Right lobe of liver (tissue), 6 donors: ENCODE results near the gene PTPRN2. TPM values are rescaled to one million over a fixed set of nuclear protein-coding genes. Genes with fewer than 3 reads are reported as not detected.
A peak's percentile ranks its signal among the peaks of the same experiment; 100 is the strongest.

ENCODE experiments used
- ATAC-seq, 4 donors: fragments of 200-7000 bp; cut with Tn5 transposase; one replicate each; pipeline ENCODE4 v1.9.1; 2020; ENCODE audit warnings: mild to moderate bottlenecking in 4 of 4, moderate library complexity in 4 of 4
- DNase-seq, 3 donors: peaks; one replicate each; pipeline ENCODE4 v3.0.0-alpha.2; 2020
- H3K27ac ChIP-seq, 3 donors: fragments of 200-600 bp; one replicate each; pipeline ENCODE4 v1.8.0; 2022
- H3K27me3 ChIP-seq, 2 donors: fragments of 200-600 bp; one replicate each; pipeline ENCODE4 v1.8.0; 2022
- H3K36me3 ChIP-seq, 4 donors: fragments of 200-600 bp; sonication (generic) in 1 of 4; one replicate each; pipeline versions ENCODE4 v1.5.1 to v1.8.0; 2017 to 2022; ENCODE audit warnings: control low read depth in 1 of 4
- H3K4me1 ChIP-seq, 4 donors: fragments of 200-600 bp; sonication (generic) in 1 of 4; one replicate each; pipeline versions ENCODE4 v1.5.1 to v1.8.0; 2017 to 2022; ENCODE audit warnings: control low read depth in 1 of 4
- H3K4me3 ChIP-seq, 3 donors: fragments of 200-600 bp; one replicate each; pipeline ENCODE4 v1.8.0; 2022
- H3K9me3 ChIP-seq, 4 donors: fragments of 200-600 bp; sonication (generic) in 1 of 4; one replicate each; pipeline versions ENCODE4 v1.5.1 to v1.8.0; 2017 to 2022; ENCODE audit warnings: control low read depth in 1 of 4
- CTCF ChIP-seq, 4 donors: fragments of 200-600 bp in 3 of 4; fragments of 450-650 bp in 1 of 4; IDR thresholded peaks; one replicate each; pipeline versions ENCODE4 v1.5.1 to v1.8.0; 2016 to 2022; ENCODE audit warnings: antibody characterized with exemption in 4 of 4, mild to moderate bottlenecking in 2 of 4
- POLR2A ChIP-seq: fragments of 450-650 bp; IDR thresholded peaks from one replicate; pipeline ENCODE4 v1.6.1; 2017; ENCODE audit warnings: antibody characterized with exemption, mild to moderate bottlenecking
- WGBS: methylation state at CpG from one replicate; pipeline ENCODE4 v1.1.6; 2018; ENCODE audit warnings: low coverage, low lambda C conversion rate; ENCODE audit not compliant: insufficient coverage; ENCODE audit errors: missing lambda C conversion rate; 5-methylcytosine and 5-hydroxymethylcytosine counted together
- intact Hi-C, 2 donors: fragments of 100-400 bp; cut with DNase I; formaldehyde crosslinking; loops; one replicate each; pipeline versions ENCODE4 v1.11.2 to v1.14.1; 2022
- total RNA-seq, 6 experiments: library from RNA; depleted of rRNA in 2 of 6; stranded (reverse); fragments of >200 nt in 2 of 6; fragmentation: NEBNext Ultra II Directional in 3 of 6; extraction: Animal tissue kit (Norgen Biotek cat#: 25700) in 3 of 6; gene quantifications; one replicate each; pipeline versions ENCODE4 v1.1.0 to v1.2.4, GENCODE V29; 2016 to 2023
- donor health status: DM: no; HTN: yes; CAD: no.
- donor health status: DM: no; HTN: no; CAD: no.
- donor health status: DM: no; HTN: no; CAD: no.
- donor health status: DM: no; HTN: yes; CAD: no.
- donor health status: DM: no; HTN: yes; CAD: no.

Gene PTPRN2
- total RNA-seq, 6 experiments from 2014 or later, result 0.15 to 0.87 (median 0.67) TPM

- no peaks in the 10 kb centered on the region for H3K27me3 ChIP-seq
- H3K4me3 ChIP-seq, result no peak overlapping the region
- no peaks in the 10 kb centered on the region for H3K9me3 ChIP-seq
- no peak overlapping the region for H3K27ac ChIP-seq
- peak; percentile 12 to 30 (median 24) for TF ChIP-seq CTCF (IDR thresholded peaks at IDR 0.05)
- TF ChIP-seq POLR2A, result no peak
- WGBS, result 41% methylated on average over 4 of the region's 4 CpGs
- ATAC-seq (peak in 1 of 4 donors; percentile 42), DNase-seq (no peak)
- H3K4me1 ChIP-seq, result no peaks in the 10 kb centered on the region
- H3K36me3 ChIP-seq, result no peaks in the 10 kb centered on the region
- intact Hi-C loops, result no loop called here
Observed at GRCh38 chr7:158442260-158442659, 145.4 kb downstream of the PTPRN2 start.

GRCh38 chr7:158439035-158439434 lies 148.6 kb downstream of the PTPRN2 start:
- H3K36me3 ChIP-seq, result no peaks in the 10 kb centered on the region
- no peak overlapping the region for H3K27ac ChIP-seq
- intact Hi-C loops, result no loop called here
- no peaks in the 10 kb centered on the region for H3K4me1 ChIP-seq
- no peak for TF ChIP-seq POLR2A
- TF ChIP-seq CTCF (IDR thresholded peaks at IDR 0.05), result no peak
- H3K9me3 ChIP-seq, result no peaks in the 10 kb centered on the region
- DNase-seq (no peak), ATAC-seq (no peak)
- WGBS, result 70% methylated on average over 8 of the region's 8 CpGs
- no peaks in the 10 kb centered on the region for H3K27me3 ChIP-seq
- H3K4me3 ChIP-seq, result no peak overlapping the region

GRCh38 chr7:158432369-158433341 lies 155.0 kb downstream of the PTPRN2 start:
- Histone ChIP-seq H3K9me3 (no peaks in the 10 kb centered on the region), H3K36me3 (no peaks in the 10 kb centered on the region), H3K27ac (no peak overlapping the region), H3K27me3 (no peaks in the 10 kb centered on the region), H3K4me3 (no peak overlapping the region), H3K4me1 (no peaks in the 10 kb centered on the region)
- ATAC-seq (no peak), DNase-seq (no peak)
- 6% methylated on average over 14 of the region's 17 CpGs for WGBS
- no peak for TF ChIP-seq CTCF (IDR thresholded peaks at IDR 0.05)
- TF ChIP-seq POLR2A, result no peak
- intact Hi-C loops, result no loop called here

- DNase-seq (no peak), ATAC-seq (no peak)
- Histone ChIP-seq H3K9me3 (no peaks in the 10 kb centered on the region), H3K36me3 (no peaks in the 10 kb centered on the region), H3K4me1 (no peaks in the 10 kb centered on the region), H3K4me3 (no peak overlapping the region), H3K27me3 (no peaks in the 10 kb centered on the region), H3K27ac (no peak overlapping the region)
- intact Hi-C loops, result no loop called here
- TF ChIP-seq CTCF (IDR thresholded peaks at IDR 0.05) (no peak), POLR2A (no peak)
- WGBS, result 48% methylated on average over 10 of the region's 14 CpGs
Observed at GRCh38 chr7:158431941-158432347, 155.7 kb downstream of the PTPRN2 start.
